Right lobe of liver (tissue), 4 donors: ENCODE results near the gene SPATA3.

Experiments used
- POLR2A ChIP-seq: fragments of 450-650 bp; IDR thresholded peaks from one replicate; pipeline ENCODE4 v1.6.1; 2017; ENCODE audit warnings: antibody characterized with exemption, mild to moderate bottlenecking
- TF ChIP-seq, protein P1 (sequence below), 4 donors: fragments of 200-600 bp in 3 of 4; fragments of 450-650 bp in 1 of 4; IDR thresholded peaks; one replicate each; pipeline versions ENCODE4 v1.5.1 to v1.8.0; 2016 to 2022; ENCODE audit warnings: antibody characterized with exemption in 4 of 4, mild to moderate bottlenecking in 2 of 4
- donor health status: DM: no; HTN: no; CAD: no.
- donor health status: DM: no; HTN: no; CAD: no.
- donor health status: DM: no; HTN: yes; CAD: no.

DNA sequence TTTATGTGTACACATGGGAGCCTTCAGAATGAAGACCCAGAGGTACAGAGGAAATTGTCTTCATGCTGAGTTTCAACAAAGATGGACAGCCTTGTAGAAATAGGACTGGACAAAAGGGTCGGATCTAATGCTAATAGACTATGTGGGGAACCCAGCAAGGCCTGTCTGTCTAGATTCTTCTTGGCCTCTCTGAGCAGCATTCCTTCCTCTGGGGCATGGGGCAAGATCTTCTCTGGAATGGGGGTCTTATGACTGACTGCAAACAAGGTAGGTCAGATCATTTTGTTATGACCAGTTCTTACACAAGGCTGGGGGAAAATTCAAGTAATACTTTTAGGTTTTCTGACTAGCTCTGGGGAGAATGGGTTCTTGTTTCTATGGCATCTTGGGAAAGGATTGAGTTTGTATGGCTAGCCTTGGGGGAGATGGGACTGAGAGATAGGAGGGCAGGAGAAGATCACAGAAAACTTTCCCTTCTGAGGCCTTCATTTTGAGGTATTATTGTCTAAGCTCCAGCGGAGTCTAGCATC, 14.3 kb downstream of the SPATA3 start:
- TF ChIP-seq, protein P1, sequence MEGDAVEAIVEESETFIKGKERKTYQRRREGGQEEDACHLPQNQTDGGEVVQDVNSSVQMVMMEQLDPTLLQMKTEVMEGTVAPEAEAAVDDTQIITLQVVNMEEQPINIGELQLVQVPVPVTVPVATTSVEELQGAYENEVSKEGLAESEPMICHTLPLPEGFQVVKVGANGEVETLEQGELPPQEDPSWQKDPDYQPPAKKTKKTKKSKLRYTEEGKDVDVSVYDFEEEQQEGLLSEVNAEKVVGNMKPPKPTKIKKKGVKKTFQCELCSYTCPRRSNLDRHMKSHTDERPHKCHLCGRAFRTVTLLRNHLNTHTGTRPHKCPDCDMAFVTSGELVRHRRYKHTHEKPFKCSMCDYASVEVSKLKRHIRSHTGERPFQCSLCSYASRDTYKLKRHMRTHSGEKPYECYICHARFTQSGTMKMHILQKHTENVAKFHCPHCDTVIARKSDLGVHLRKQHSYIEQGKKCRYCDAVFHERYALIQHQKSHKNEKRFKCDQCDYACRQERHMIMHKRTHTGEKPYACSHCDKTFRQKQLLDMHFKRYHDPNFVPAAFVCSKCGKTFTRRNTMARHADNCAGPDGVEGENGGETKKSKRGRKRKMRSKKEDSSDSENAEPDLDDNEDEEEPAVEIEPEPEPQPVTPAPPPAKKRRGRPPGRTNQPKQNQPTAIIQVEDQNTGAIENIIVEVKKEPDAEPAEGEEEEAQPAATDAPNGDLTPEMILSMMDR (IDR thresholded peaks at IDR 0.05): no peak
- no peak for TF ChIP-seq POLR2A
